Measurements from ENCODE around the gene NVL.

Gene NVL

DNA sequence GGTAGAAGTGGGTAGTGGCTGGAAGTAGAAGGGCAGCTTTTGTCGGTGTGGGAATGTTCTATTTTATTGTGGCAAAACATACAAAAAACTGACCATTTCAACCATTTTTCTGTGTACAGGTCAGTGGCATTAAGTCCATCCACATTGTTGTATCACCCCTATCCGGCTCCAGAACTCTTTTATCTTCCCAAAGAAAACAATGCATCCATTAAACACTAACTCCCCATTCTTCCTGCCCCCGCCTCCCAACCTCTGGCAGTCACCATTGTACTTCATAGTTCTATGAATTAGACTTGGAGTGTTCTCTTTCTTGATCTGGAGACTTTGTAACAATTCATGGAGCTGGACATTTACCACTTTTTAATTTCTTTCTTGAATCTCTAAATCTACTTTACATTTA is 91.2 kb downstream of the NVL start:
- no peak for ATAC-seq
- TF ChIP-seq RARB (CRISPR knock-in tag; IDR thresholded peaks at IDR 0.05) (no peak), TCF4 (CRISPR knock-in tag; IDR thresholded peaks at IDR 0.05; ENCODE audit: borderline replicate concordance) (no peak), ZNF565 (CRISPR knock-in tag; conservative IDR thresholded peaks at IDR 0.05; ENCODE audit: low read depth) (no peak), BACH2 (CRISPR knock-in tag; IDR thresholded peaks at IDR 0.05; ENCODE audit: borderline replicate concordance) (no peak), TOX (CRISPR knock-in tag; IDR thresholded peaks at IDR 0.05; ENCODE audit: borderline replicate concordance) (no peak), ZNF70 (CRISPR knock-in tag; IDR thresholded peaks at IDR 0.05) (no peak), CSDC2 (CRISPR knock-in tag; IDR thresholded peaks at IDR 0.05) (no peak), ZFP3 (CRISPR knock-in tag; IDR thresholded peaks at IDR 0.05) (no peak), ZFP30 (CRISPR knock-in tag; IDR thresholded peaks at IDR 0.05) (no peak)
- TF ChIP-seq, protein P1, sequence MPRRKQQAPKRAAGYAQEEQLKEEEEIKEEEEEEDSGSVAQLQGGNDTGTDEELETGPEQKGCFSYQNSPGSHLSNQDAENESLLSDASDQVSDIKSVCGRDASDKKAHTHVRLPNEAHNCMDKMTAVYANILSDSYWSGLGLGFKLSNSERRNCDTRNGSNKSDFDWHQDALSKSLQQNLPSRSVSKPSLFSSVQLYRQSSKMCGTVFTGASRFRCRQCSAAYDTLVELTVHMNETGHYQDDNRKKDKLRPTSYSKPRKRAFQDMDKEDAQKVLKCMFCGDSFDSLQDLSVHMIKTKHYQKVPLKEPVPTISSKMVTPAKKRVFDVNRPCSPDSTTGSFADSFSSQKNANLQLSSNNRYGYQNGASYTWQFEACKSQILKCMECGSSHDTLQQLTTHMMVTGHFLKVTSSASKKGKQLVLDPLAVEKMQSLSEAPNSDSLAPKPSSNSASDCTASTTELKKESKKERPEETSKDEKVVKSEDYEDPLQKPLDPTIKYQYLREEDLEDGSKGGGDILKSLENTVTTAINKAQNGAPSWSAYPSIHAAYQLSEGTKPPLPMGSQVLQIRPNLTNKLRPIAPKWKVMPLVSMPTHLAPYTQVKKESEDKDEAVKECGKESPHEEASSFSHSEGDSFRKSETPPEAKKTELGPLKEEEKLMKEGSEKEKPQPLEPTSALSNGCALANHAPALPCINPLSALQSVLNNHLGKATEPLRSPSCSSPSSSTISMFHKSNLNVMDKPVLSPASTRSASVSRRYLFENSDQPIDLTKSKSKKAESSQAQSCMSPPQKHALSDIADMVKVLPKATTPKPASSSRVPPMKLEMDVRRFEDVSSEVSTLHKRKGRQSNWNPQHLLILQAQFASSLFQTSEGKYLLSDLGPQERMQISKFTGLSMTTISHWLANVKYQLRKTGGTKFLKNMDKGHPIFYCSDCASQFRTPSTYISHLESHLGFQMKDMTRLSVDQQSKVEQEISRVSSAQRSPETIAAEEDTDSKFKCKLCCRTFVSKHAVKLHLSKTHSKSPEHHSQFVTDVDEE (CRISPR knock-in tag; IDR thresholded peaks at IDR 0.05): no peak

- TF ChIP-seq ESRRG (CRISPR knock-in tag; IDR thresholded peaks at IDR 0.05) (no peak), ARNTL (CRISPR knock-in tag; IDR thresholded peaks at IDR 0.05; ENCODE audit: borderline replicate concordance, low read depth) (no peak), ZNF565 (CRISPR knock-in tag; conservative IDR thresholded peaks at IDR 0.05; ENCODE audit: low read depth) (no peak), ISL1 (CRISPR knock-in tag; IDR thresholded peaks at IDR 0.05) (no peak), RARB (CRISPR knock-in tag; IDR thresholded peaks at IDR 0.05) (no peak), CSRNP3 (CRISPR knock-in tag; IDR thresholded peaks at IDR 0.05) (no peak)
- TF ChIP-seq, protein P2, sequence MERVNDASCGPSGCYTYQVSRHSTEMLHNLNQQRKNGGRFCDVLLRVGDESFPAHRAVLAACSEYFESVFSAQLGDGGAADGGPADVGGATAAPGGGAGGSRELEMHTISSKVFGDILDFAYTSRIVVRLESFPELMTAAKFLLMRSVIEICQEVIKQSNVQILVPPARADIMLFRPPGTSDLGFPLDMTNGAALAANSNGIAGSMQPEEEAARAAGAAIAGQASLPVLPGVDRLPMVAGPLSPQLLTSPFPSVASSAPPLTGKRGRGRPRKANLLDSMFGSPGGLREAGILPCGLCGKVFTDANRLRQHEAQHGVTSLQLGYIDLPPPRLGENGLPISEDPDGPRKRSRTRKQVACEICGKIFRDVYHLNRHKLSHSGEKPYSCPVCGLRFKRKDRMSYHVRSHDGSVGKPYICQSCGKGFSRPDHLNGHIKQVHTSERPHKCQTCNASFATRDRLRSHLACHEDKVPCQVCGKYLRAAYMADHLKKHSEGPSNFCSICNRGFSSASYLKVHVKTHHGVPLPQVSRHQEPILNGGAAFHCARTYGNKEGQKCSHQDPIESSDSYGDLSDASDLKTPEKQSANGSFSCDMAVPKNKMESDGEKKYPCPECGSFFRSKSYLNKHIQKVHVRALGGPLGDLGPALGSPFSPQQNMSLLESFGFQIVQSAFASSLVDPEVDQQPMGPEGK (CRISPR knock-in tag; IDR thresholded peaks at IDR 0.05; ENCODE audit: borderline replicate concordance): no peak
- no peak for ATAC-seq
Observed at GRCh38 chr1:224238212-224238611, 91.8 kb downstream of the NVL start.

GRCh38 chr1:224237119-224237881 is 92.7 kb downstream of the NVL start:
- ATAC-seq: no peak
- TF ChIP-seq CSDC2 (CRISPR knock-in tag; IDR thresholded peaks at IDR 0.05) (no peak), ZNF8 (CRISPR knock-in tag; IDR thresholded peaks at IDR 0.05) (no peak), PPARA (CRISPR knock-in tag; IDR thresholded peaks at IDR 0.05; ENCODE audit: borderline replicate concordance) (no peak), CSRNP3 (CRISPR knock-in tag; IDR thresholded peaks at IDR 0.05) (no peak), CREB5 (CRISPR knock-in tag; IDR thresholded peaks at IDR 0.05; ENCODE audit: low read depth) (no peak), ZFP30 (CRISPR knock-in tag; IDR thresholded peaks at IDR 0.05) (no peak), TCF4 (CRISPR knock-in tag; IDR thresholded peaks at IDR 0.05; ENCODE audit: borderline replicate concordance) (no peak), BACH2 (CRISPR knock-in tag; IDR thresholded peaks at IDR 0.05; ENCODE audit: borderline replicate concordance) (no peak), GLIS3 (CRISPR knock-in tag; IDR thresholded peaks at IDR 0.05) (no peak), OSR1 (CRISPR knock-in tag; IDR thresholded peaks at IDR 0.05) (no peak), RARB (CRISPR knock-in tag; IDR thresholded peaks at IDR 0.05) (no peak), ZNF70 (CRISPR knock-in tag; IDR thresholded peaks at IDR 0.05) (no peak), ESRRG (CRISPR knock-in tag; IDR thresholded peaks at IDR 0.05) (no peak)
- TF ChIP-seq, protein P2 (CRISPR knock-in tag; IDR thresholded peaks at IDR 0.05; ENCODE audit: borderline replicate concordance): no peak
- TF ChIP-seq, protein P3, sequence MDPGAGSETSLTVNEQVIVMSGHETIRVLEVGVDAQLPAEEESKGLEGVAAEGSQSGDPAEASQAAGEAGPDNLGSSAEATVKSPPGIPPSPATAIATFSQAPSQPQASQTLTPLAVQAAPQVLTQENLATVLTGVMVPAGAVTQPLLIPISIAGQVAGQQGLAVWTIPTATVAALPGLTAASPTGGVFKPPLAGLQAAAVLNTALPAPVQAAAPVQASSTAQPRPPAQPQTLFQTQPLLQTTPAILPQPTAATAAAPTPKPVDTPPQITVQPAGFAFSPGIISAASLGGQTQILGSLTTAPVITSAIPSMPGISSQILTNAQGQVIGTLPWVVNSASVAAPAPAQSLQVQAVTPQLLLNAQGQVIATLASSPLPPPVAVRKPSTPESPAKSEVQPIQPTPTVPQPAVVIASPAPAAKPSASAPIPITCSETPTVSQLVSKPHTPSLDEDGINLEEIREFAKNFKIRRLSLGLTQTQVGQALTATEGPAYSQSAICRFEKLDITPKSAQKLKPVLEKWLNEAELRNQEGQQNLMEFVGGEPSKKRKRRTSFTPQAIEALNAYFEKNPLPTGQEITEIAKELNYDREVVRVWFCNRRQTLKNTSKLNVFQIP (CRISPR knock-in tag; IDR thresholded peaks at IDR 0.05; ENCODE audit: borderline replicate concordance, low read depth): no peak
